HCT116 (cell line): Measurements from ENCODE around the gene GPR176.

Source experiments
- CTCF ChIP-seq, 3 experiments: fragments of 200-600 bp in 1 of 3; sonication (generic) in 1 of 3; IDR thresholded peaks in 2 of 3; conservative IDR thresholded peaks in 1 of 3; 2 replicates each; pipeline ENCODE4 v1.5.1; 2012 to 2017; ENCODE audit warnings: low read depth in 2 of 3, low read length in 2 of 3, antibody characterized with exemption in 1 of 3, borderline replicate concordance in 1 of 3, control low read depth in 1 of 3, mild to moderate bottlenecking in 1 of 3, mixed read lengths in 1 of 3, mixed run types in 1 of 3, moderate library complexity in 1 of 3; ENCODE audit not compliant: insufficient read depth in 1 of 3
- RAD21 ChIP-seq: IDR thresholded peaks from 2 replicates; pipeline ENCODE4 v1.6.1; 2012; ENCODE audit warnings: low read depth, mild to moderate bottlenecking
- SIN3A ChIP-seq: IDR thresholded peaks from 2 replicates; pipeline ENCODE4 v1.6.1; 2012; ENCODE audit warnings: low read depth

GRCh38 chr15:39942101-39942752 lies 22.2 kb upstream of the GPR176 start:
- TF ChIP-seq CTCF (IDR thresholded peaks at IDR 0.05 in 2 of 3, conservative IDR thresholded peaks at IDR 0.05 in 1 of 3; ENCODE audit: borderline replicate concordance in 1 of 3, insufficient read depth in 1 of 3, low read depth in 2 of 3, low read length in 2 of 3), result no peak
- TF ChIP-seq SIN3A, result no peak
- TF ChIP-seq RAD21, result no peak
